Activated CD4-positive, alpha-beta T cell treated with anti-CD3 and anti-CD28 coated beads for 1 hour (primary cell): ENCODE results near the gene PLA2G4B.

Source experiments
- DNase-seq: peaks from one replicate; pipeline ENCODE4 v3.0.0-alpha.2; 2020

The PLA2G4B gene

GRCh38 chr15:41838400-41838897, at the start of gene PLA2G4B:
Gene PLA2G4B, plus strand, starts transcription at chr15:41838847. Its CDS starts 67 bp downstream, at chr15:41838914.
- no peak for DNase-seq

GRCh38 chr15:41789236-41789635, 49.4 kb upstream of the PLA2G4B start:
- no peak for DNase-seq

GRCh38 chr15:41789662-41790061, 49.0 kb upstream of the PLA2G4B start:
- no peak for DNase-seq

- no peak for DNase-seq
These were observed 48.5 kb upstream of the PLA2G4B start for GRCh38 chr15:41790169-41790568.

GRCh38 chr15:41790756-41791546, 47.7 kb upstream of the PLA2G4B start:
- no peak for DNase-seq

- no peak for DNase-seq
These were observed 47.1 kb upstream of the PLA2G4B start for GRCh38 chr15:41791547-41791937.

GRCh38 chr15:41792000-41792637, 46.5 kb upstream of the PLA2G4B start:
- no peak for DNase-seq

- DNase-seq, result no peak
These were observed 44.6 kb upstream of the PLA2G4B start for GRCh38 chr15:41794081-41794480.

- no peak for DNase-seq
These were observed 42.4 kb upstream of the PLA2G4B start for GRCh38 chr15:41795996-41796856.

- no peak for DNase-seq
These were observed 41.3 kb upstream of the PLA2G4B start for GRCh38 chr15:41797201-41797944.

- DNase-seq, result no peak
These were observed 39.8 kb upstream of the PLA2G4B start for GRCh38 chr15:41798607-41799487.

- DNase-seq, result no peak
These were observed 39.2 kb upstream of the PLA2G4B start for GRCh38 chr15:41799488-41799805.

- no peak for DNase-seq
These were observed 37.5 kb upstream of the PLA2G4B start for GRCh38 chr15:41801185-41801584.

GRCh38 chr15:41801850-41802455, 36.7 kb upstream of the PLA2G4B start:
- no peak for DNase-seq

- no peak for DNase-seq
These were observed 34.3 kb upstream of the PLA2G4B start for GRCh38 chr15:41804361-41804760.

- DNase-seq, result no peak
These were observed 33.6 kb upstream of the PLA2G4B start for GRCh38 chr15:41804916-41805666.

GRCh38 chr15:41805711-41806110, 32.9 kb upstream of the PLA2G4B start:
- no peak for DNase-seq

GRCh38 chr15:41806291-41807181, 32.1 kb upstream of the PLA2G4B start:
- DNase-seq, result no peak

GRCh38 chr15:41809121-41809520, 29.5 kb upstream of the PLA2G4B start:
- DNase-seq, result no peak
